Liver (tissue), 9 donors: ENCODE data around the gene PIKFYVE. TPM values are rescaled to one million over a fixed set of nuclear protein-coding genes. Genes with fewer than 3 reads are reported as not detected.

Experiments used
- DNase-seq: peaks from one replicate; pipeline ENCODE4 v3.0.0-alpha.2; 2017; ENCODE audit warnings: low spot score
- H3K27ac ChIP-seq, 2 donors: one replicate each; pipeline ENCODE4 v1.7.0; 2013; ENCODE audit warnings: inconsistent platforms in 2 of 2, low read length in 2 of 2, control low read depth in 1 of 2, low read depth in 1 of 2, mild to moderate bottlenecking in 1 of 2
- H3K27me3 ChIP-seq, 4 donors: one replicate each; pipeline versions ENCODE4 v1.6.1 to v1.7.0; 2013; ENCODE audit warnings: low read length in 3 of 4, inconsistent platforms in 1 of 4, mild to moderate bottlenecking in 1 of 4, moderate library complexity in 1 of 4; ENCODE audit not compliant: control insufficient read depth in 4 of 4, insufficient read depth in 4 of 4
- H3K36me3 ChIP-seq, 4 donors: one replicate each; pipeline versions ENCODE4 v1.6.1 to v1.7.0; 2013; ENCODE audit warnings: low read length in 3 of 4, mild to moderate bottlenecking in 3 of 4, low read depth in 1 of 4, moderate library complexity in 1 of 4; ENCODE audit not compliant: control insufficient read depth in 4 of 4, insufficient read depth in 3 of 4
- H3K4me1 ChIP-seq, 4 donors: one replicate each; pipeline versions ENCODE4 v1.6.1 to v1.7.0; 2013; ENCODE audit warnings: low read length in 3 of 4, mild to moderate bottlenecking in 3 of 4, moderate library complexity in 1 of 4; ENCODE audit not compliant: control insufficient read depth in 4 of 4, insufficient read depth in 4 of 4
- H3K4me3 ChIP-seq, 3 donors: one replicate each; pipeline versions ENCODE4 v1.6.1 to v1.7.0; 2013; ENCODE audit warnings: low read length in 3 of 3, control low read depth in 1 of 3, low read depth in 1 of 3, mild to moderate bottlenecking in 1 of 3
- H3K9ac ChIP-seq, 2 donors: one replicate each; pipeline ENCODE4 v1.7.0; 2013; ENCODE audit warnings: low read length in 2 of 2, mild to moderate bottlenecking in 2 of 2, moderate library complexity in 2 of 2, control low read depth in 1 of 2, low read depth in 1 of 2
- H3K9me3 ChIP-seq, 4 donors: one replicate each; pipeline versions ENCODE4 v1.6.1 to v1.7.0; 2013; ENCODE audit warnings: low read length in 3 of 4; ENCODE audit not compliant: control insufficient read depth in 4 of 4
- CTCF ChIP-seq: fragments of 150-350 bp; IDR thresholded peaks from 2 replicates; pipeline ENCODE4 v1.5.1; 2017; ENCODE audit warnings: improper control_type of control experiment, low read depth, low read length; ENCODE audit not compliant: missing input control
- FOXA1 ChIP-seq: IDR thresholded peaks from 2 replicates; pipeline ENCODE4 v1.6.1; 2016; ENCODE audit warnings: antibody characterized with exemption
- FOXA2 ChIP-seq: IDR thresholded peaks from 2 replicates; pipeline ENCODE4 v1.6.1; 2016; ENCODE audit warnings: antibody characterized with exemption
- GABPA ChIP-seq, 2 donors: IDR thresholded peaks in 1 of 2; conservative IDR thresholded peaks in 1 of 2; 2 replicates each; pipeline ENCODE4 v1.6.1; 2016; ENCODE audit warnings: antibody characterized with exemption in 2 of 2, mild to moderate bottlenecking in 1 of 2, moderate library complexity in 1 of 2
- HNF4G ChIP-seq: IDR thresholded peaks from 2 replicates; pipeline ENCODE4 v1.6.1; 2016; ENCODE audit warnings: antibody characterized with exemption
- JUND ChIP-seq, 2 donors: IDR thresholded peaks; 2 replicates each; pipeline ENCODE4 v1.6.1; 2016; ENCODE audit warnings: antibody characterized with exemption in 2 of 2
- MAX ChIP-seq: IDR thresholded peaks from 2 replicates; pipeline ENCODE4 v1.6.1; 2016; ENCODE audit warnings: antibody characterized with exemption
- NR2F2 ChIP-seq: IDR thresholded peaks from 2 replicates; pipeline ENCODE4 v1.6.1; 2016; ENCODE audit warnings: antibody characterized with exemption
- RAD21 ChIP-seq, 2 donors: IDR thresholded peaks; 2 replicates each; pipeline ENCODE4 v1.6.1; 2016; ENCODE audit warnings: antibody characterized with exemption in 2 of 2, mild to moderate bottlenecking in 2 of 2
- REST ChIP-seq: IDR thresholded peaks from 2 replicates; pipeline ENCODE4 v1.6.1; 2016; ENCODE audit warnings: antibody characterized with exemption, mild to moderate bottlenecking
- RXRA ChIP-seq, 2 donors: IDR thresholded peaks; 2 replicates each; pipeline ENCODE4 v1.6.1; 2017 to 2018; ENCODE audit warnings: antibody characterized with exemption in 2 of 2, mild to moderate bottlenecking in 1 of 2
- SP1 ChIP-seq: IDR thresholded peaks from 2 replicates; pipeline ENCODE4 v1.6.1; 2018; ENCODE audit warnings: antibody characterized with exemption, mild to moderate bottlenecking
- ZBTB33 ChIP-seq: IDR thresholded peaks from 2 replicates; pipeline ENCODE4 v1.6.1; 2016; ENCODE audit warnings: antibody characterized with exemption
- WGBS: extraction: QIAGEN DNeasy Blood & Tissue Kit; methylation state at CpG from one replicate; pipeline ENCODE4 v1.1.7; 2013; 5-methylcytosine and 5-hydroxymethylcytosine counted together
- polyA plus RNA-seq, 2 donors: library from polyadenylated mRNA; stranded (reverse) in 1 of 2; unstranded in 1 of 2; fragments of 200-250 nt in 1 of 2; fragments of >200 nt in 1 of 2; fragmentation: Nextera tagmentation in 1 of 2; extraction: Ambion mirVana in 1 of 2; gene quantifications; one replicate each; pipeline versions ENCODE4 v1.2.1 to v1.2.3, GENCODE V29; 2013 to 2015
- total RNA-seq, 2 donors: library from RNA; depleted of rRNA; stranded (reverse); fragments of >200 nt; gene quantifications; one replicate each; pipeline ENCODE4 v1.2.3, GENCODE V29; 2014
- donor health status: healthy.
- donor health status: healthy.
- donor health status: healthy.
- donor health status: healthy.
- donor health status: healthy.

The PIKFYVE gene
- total and polyA plus RNA-seq, 4 donors, result 3.5 to 23.1 (median 9.1) TPM

- WGBS, result 91% methylated on average over 2 of the region's 2 CpGs
Measured at GRCh38 chr2:208311321-208311720, 45.3 kb downstream of the PIKFYVE start.

More at GRCh38 chr2:208311321-208311720, 45.3 kb downstream of the PIKFYVE start:
- Histone ChIP-seq H3K36me3 (peaks cover 2 to 19% (median 10%) of the 10 kb centered on the region in 4 donors), H3K4me3 (no peak overlapping the region), H3K9ac (no peak overlapping the region), H3K4me1 (no peaks in the 10 kb centered on the region), H3K27me3 (no peaks in the 10 kb centered on the region), H3K9me3 (no peaks in the 10 kb centered on the region), H3K27ac (no peak overlapping the region)
- TF ChIP-seq MAX (no peak), NR2F2 (no peak), FOXA1 (no peak), SP1 (no peak), ZBTB33 (no peak), RXRA (IDR thresholded peaks at IDR 0.05) (no peak), CTCF (no peak), REST (no peak), RAD21 (IDR thresholded peaks at IDR 0.05) (no peak), HNF4G (no peak), FOXA2 (no peak), JUND (IDR thresholded peaks at IDR 0.05) (no peak), GABPA (IDR thresholded peaks at IDR 0.05 in 1 of 2, conservative IDR thresholded peaks at IDR 0.05 in 1 of 2) (no peak)
- DNase-seq, result no peak
